HG03460 (cell line): ENCODE measurements around the gene CD19.
"Not testable (repeated sequence)": the region's sequence is repeated elsewhere in the genome, so short reads cannot be mapped to it uniquely, and the experiment has no call there.

Source experiments
- ATAC-seq: cut with Tn5 transposase; IDR thresholded peaks from one replicate; pipeline ENCODE4 v1.9.1; 2021; ENCODE audit not compliant: unreplicated experiment

The CD19 gene

GRCh38 chr16:28905800-28906372 is 25.9 kb upstream of the CD19 start:
- no peak for ATAC-seq

GRCh38 chr16:28910086-28911031 is 21.4 kb upstream of the CD19 start:
- ATAC-seq: no peak

GRCh38 chr16:28912558-28912957 is 19.2 kb upstream of the CD19 start:
- no peak for ATAC-seq

- ATAC-seq: no peak
Observed at GRCh38 chr16:28913946-28914724, 17.6 kb upstream of the CD19 start.

GRCh38 chr16:28915181-28915580 is 16.6 kb upstream of the CD19 start:
- no peak for ATAC-seq

- no peak for ATAC-seq
Observed at GRCh38 chr16:28917095-28917494, 14.7 kb upstream of the CD19 start.

- no peak for ATAC-seq
Observed at GRCh38 chr16:28918698-28919097, 13.1 kb upstream of the CD19 start.

- ATAC-seq: no peak
Observed at GRCh38 chr16:28923231-28923587, 8.6 kb upstream of the CD19 start.

- ATAC-seq: peak; percentile 57
Observed at GRCh38 chr16:28923652-28924398, 7.9 kb upstream of the CD19 start.

GRCh38 chr16:28924399-28924761 is 7.4 kb upstream of the CD19 start:
- no peak for ATAC-seq

GRCh38 chr16:28924762-28925385 is 6.9 kb upstream of the CD19 start, which contains the start of gene RABEP2:
TSS of gene RABEP2 (minus strand) at chr16:28925238. CDS start at chr16:28925163, 75 bp downstream.
- ATAC-seq: peak; percentile 42

GRCh38 chr16:28925386-28926228 is 6.2 kb upstream of the CD19 start:
- peak; percentile 35 for ATAC-seq

- not testable (repeated sequence) for ATAC-seq
Observed at GRCh38 chr16:28926284-28926683, 5.5 kb upstream of the CD19 start.

GRCh38 chr16:28927815-28928214 is 4.0 kb upstream of the CD19 start:
- no peak for ATAC-seq

- ATAC-seq: no peak
Observed at GRCh38 chr16:28930203-28930602, 1.6 kb upstream of the CD19 start.

- peak; percentile 45 for ATAC-seq
Observed at GRCh38 chr16:28930652-28931051, 1.1 kb upstream of the CD19 start.

GRCh38 chr16:28932339-28933141 is 769 bp downstream of the CD19 start:
- ATAC-seq: no peak

- ATAC-seq: no peak
Observed at GRCh38 chr16:28933171-28933570, 1.4 kb downstream of the CD19 start.

GRCh38 chr16:28935346-28935745 is 3.6 kb downstream of the CD19 start:
- ATAC-seq: no peak
